Femur (tissue), 1 donor: ENCODE data around the gene NFAM1.

ENCODE experiments used
- DNase-seq: peaks from one replicate; pipeline ENCODE4 v3.0.0-alpha.2; 2017

Gene NFAM1

GRCh38 chr22:42380769-42381551, 51.2 kb downstream of the NFAM1 start:
- DNase-seq: no peak

GRCh38 chr22:42379966-42380537, 52.2 kb downstream of the NFAM1 start:
- no peak for DNase-seq

GRCh38 chr22:42376711-42377554, 55.3 kb downstream of the NFAM1 start:
- DNase-seq: peak; percentile 81

GRCh38 chr22:42375982-42376381, 56.2 kb downstream of the NFAM1 start:
- DNase-seq: no peak

GRCh38 chr22:42372976-42373375, 59.2 kb downstream of the NFAM1 start:
- no peak for DNase-seq

- DNase-seq: no peak
Measured at GRCh38 chr22:42371501-42371900, 60.7 kb downstream of the NFAM1 start.

- DNase-seq: no peak
Measured at GRCh38 chr22:42371099-42371498, 61.1 kb downstream of the NFAM1 start.

GRCh38 chr22:42369250-42370041, 62.8 kb downstream of the NFAM1 start:
- DNase-seq: peak; percentile 94

GRCh38 chr22:42368379-42369249, 63.6 kb downstream of the NFAM1 start:
- peak; percentile 49 for DNase-seq

- DNase-seq: no peak
Measured at GRCh38 chr22:42367980-42368378, 64.2 kb downstream of the NFAM1 start.

- DNase-seq: peak; percentile 79
Measured at GRCh38 chr22:42366806-42367581, 65.2 kb downstream of the NFAM1 start.

GRCh38 chr22:42365942-42366695, 66.1 kb downstream of the NFAM1 start:
- no peak for DNase-seq

GRCh38 chr22:42365111-42365865, 66.9 kb downstream of the NFAM1 start:
- DNase-seq: peak; percentile 79

GRCh38 chr22:42364604-42365110, 67.5 kb downstream of the NFAM1 start:
- peak; percentile 74 for DNase-seq

GRCh38 chr22:42363892-42364291, 68.3 kb downstream of the NFAM1 start:
- DNase-seq: no peak

- DNase-seq: no peak
Measured at GRCh38 chr22:42361523-42361922, 70.7 kb downstream of the NFAM1 start.

- DNase-seq: no peak
Measured at GRCh38 chr22:42360348-42360747, 71.9 kb downstream of the NFAM1 start.

GRCh38 chr22:42358643-42359558, 73.3 kb downstream of the NFAM1 start:
- DNase-seq: no peak
